GM12878 (cell line): Measurements from ENCODE around the gene SPTAN1. TPM values are rescaled to one million over a fixed set of nuclear protein-coding genes. Genes with fewer than 3 reads are reported as not detected.

Experiments
- ATAC-seq: fragments of 200-7000 bp; cut with Tn5 transposase; 3 replicates; pipeline ENCODE4 v1.9.1; 2020; ENCODE audit warnings: mild to moderate bottlenecking, moderate library complexity
- BruUV-seq: library from RNA; stranded (reverse); fragments of 400-500 nt; replicated peaks from 2 replicates; lab custom pipeline; 2021; lab: Mats Ljungman, UMichigan
- CTCF ChIA-PET: fragments of 300-600 bp; sonication (Branson Sonifier 250); formaldehyde crosslinking; extraction: SDS; loops from one replicate; lab custom pipeline; 2021; ENCODE audit warnings: inconsistent platforms; lab: Yijun Ruan, JAX
- POLR2A ChIA-PET: fragments of 350-600 bp; formaldehyde crosslinking; extraction: SDS; loops from one replicate; lab custom pipeline; 2021; ENCODE audit warnings: inconsistent platforms; lab: Charles Lee
- RAD21 ChIA-PET: fragments of 300-600 bp; sonication (Branson Sonifier 250); formaldehyde crosslinking; loops from one replicate; lab custom pipeline; 2023; ENCODE audit warnings: antibody characterized with exemption; ENCODE audit not compliant: unreplicated experiment; lab: Charles Lee
- SMC1A ChIA-PET: fragments of 300-600 bp; sonication (Branson Sonifier 250); formaldehyde crosslinking; loops from one replicate; lab custom pipeline; 2023; ENCODE audit not compliant: unreplicated experiment, uncharacterized antibody; lab: Charles Lee
- DNase-seq: peaks from one replicate; pipeline ENCODE4 v3.0.0-alpha.2; 2011; ENCODE audit warnings: low read depth, low spot score
- FAIRE-seq: peaks from 3 replicates; lab custom pipeline; 2011; peaks lifted over from hg19 to GRCh38; lab: Jason Lieb, UNC
- H2AFZ ChIP-seq: 2 replicates; pipeline ENCODE4 v1.6.0; 2011; ENCODE audit warnings: low read depth, low read length, control low read depth; ENCODE audit not compliant: control insufficient read depth
- H3K27ac ChIP-seq: 2 replicates; pipeline ENCODE4 v1.5.1; 2011; ENCODE audit warnings: control low read depth; ENCODE audit not compliant: control insufficient read depth, insufficient read depth
- H3K27me3 ChIP-seq, 2 experiments: replicated peaks in 1 of 2; 2 replicates each; pipeline versions ENCODE4 v1.6.0 to v1.6.1; 2011; ENCODE audit warnings: low read length in 1 of 2; ENCODE audit not compliant: control insufficient read depth in 2 of 2, insufficient read depth in 2 of 2
- H3K36me3 ChIP-seq, 2 experiments: 2 replicates each; pipeline ENCODE4 v1.5.1; 2011; ENCODE audit warnings: low read length in 1 of 2; ENCODE audit not compliant: control insufficient read depth in 2 of 2, insufficient read depth in 2 of 2
- H3K4me1 ChIP-seq: 2 replicates; pipeline ENCODE4 v1.6.1; 2011; ENCODE audit warnings: mild to moderate bottlenecking, low read length, moderate library complexity, mixed read lengths; ENCODE audit not compliant: control insufficient read depth, insufficient read depth
- H3K4me2 ChIP-seq: 2 replicates; pipeline ENCODE4 v1.6.0; 2011; ENCODE audit warnings: control low read depth; ENCODE audit not compliant: control insufficient read depth, insufficient read depth
- H3K4me3 ChIP-seq: fragments of 200-600 bp; sonication (generic); 2 replicates; pipeline ENCODE4 v1.5.1; 2016
- H3K79me2 ChIP-seq: 2 replicates; pipeline ENCODE4 v1.6.0; 2011; ENCODE audit warnings: low read length; ENCODE audit not compliant: control insufficient read depth, insufficient read depth
- H3K9ac ChIP-seq: 2 replicates; pipeline ENCODE4 v1.8.0; 2011; ENCODE audit warnings: low read length, control low read depth, mixed read lengths; ENCODE audit not compliant: control insufficient read depth, insufficient read depth
- H3K9me3 ChIP-seq: replicated peaks from 3 replicates; pipeline ENCODE4 v1.5.1; 2011; ENCODE audit warnings: mild to moderate bottlenecking, low read length; ENCODE audit not compliant: control insufficient read depth, insufficient read depth
- H4K20me1 ChIP-seq: 2 replicates; pipeline ENCODE4 v1.6.0; 2011; ENCODE audit not compliant: control insufficient read depth, insufficient read depth
- BHLHE40 ChIP-seq, 2 experiments: fragments of 450-650 bp in 1 of 2; IDR thresholded peaks; 2 replicates each; pipeline ENCODE4 v1.6.1; 2011 to 2017; ENCODE audit warnings: low read depth in 2 of 2, borderline replicate concordance in 1 of 2, improper control_type of control experiment in 1 of 2, low read length in 1 of 2, mild to moderate bottlenecking in 1 of 2
- RB1 ChIP-seq: fragments of 450-650 bp; formaldehyde crosslinking; IDR thresholded peaks from 2 replicates; pipeline ENCODE4 v1.6.1; 2017; ENCODE audit warnings: mild to moderate bottlenecking, borderline replicate concordance
- WGBS: methylation state at CpG from one replicate; pipeline ENCODE4 v1.1.6; 2016; ENCODE audit warnings: low lambda C conversion rate; ENCODE audit not compliant: insufficient replicate concordance, insufficient coverage; ENCODE audit errors: missing lambda C conversion rate; 5-methylcytosine and 5-hydroxymethylcytosine counted together
- in situ Hi-C: fragments of 300-500 bp; cut with MboI; formaldehyde crosslinking; loops from 9 replicates; pipeline ENCODE4 v1.14.3; 2018; ENCODE audit warnings: mixed read lengths
- intact Hi-C: fragments of 100-400 bp; cut with micrococcal nuclease; formaldehyde crosslinking; loops from one replicate; pipeline ENCODE4 v1.14.2; 2022; ENCODE audit not compliant: unreplicated experiment
- polyA plus RNA-seq, 11 experiments: library from polyadenylated mRNA; depleted of rRNA in 4 of 11; unstranded in 6 of 11; stranded (reverse) in 5 of 11; fragments of >200 nt; fragmentation: Nextera tagmentation in 4 of 11; fragmentation: Illumina TruSeq in 1 of 11; extraction: Ambion mirVana in 4 of 11; extraction: Trizol in 1 of 11; gene quantifications; 1 replicate in 1 of 11; 2 replicates in 10 of 11; pipeline versions ENCODE4 v1.2.1 to v1.2.3, GENCODE V29; 2011 to 2016; ENCODE audit warnings: inconsistent platforms in 2 of 11, missing spikeins in 2 of 11, low read depth in 1 of 11
- total RNA-seq, 4 experiments: library from RNA; depleted of rRNA in 3 of 4; stranded (reverse); fragments of >200 nt in 3 of 4; fragmentation: Illumina TruSeq in 1 of 4; extraction: Trizol in 1 of 4; gene quantifications; 2 replicates each; pipeline versions ENCODE4 v1.2.1 to v1.2.3, GENCODE V29; 2013 to 2021
- TF ChIP-seq, protein P1 (sequence below), 3 experiments: IDR thresholded peaks in 2 of 3; conservative IDR thresholded peaks in 1 of 3; 2 replicates each; pipeline ENCODE4 v1.5.1; 2011; ENCODE audit warnings: low read depth in 3 of 3, low read length in 3 of 3, mild to moderate bottlenecking in 3 of 3, control low read depth in 2 of 3, moderate library complexity in 2 of 3, inconsistent platforms in 1 of 3, mixed read lengths in 1 of 3; ENCODE audit not compliant: control insufficient read depth in 2 of 3, insufficient read depth in 1 of 3; ENCODE audit errors: extremely low read depth in 1 of 3
- TF ChIP-seq, protein P2 (sequence below): fragments of 450-650 bp; IDR thresholded peaks from 2 replicates; pipeline ENCODE4 v1.6.1; 2017; ENCODE audit warnings: low read depth, mild to moderate bottlenecking, moderate library complexity

SPTAN1 gene
- total and polyA plus RNA-seq, 10 of the 15 experiments (the other 5 are each of a cell fraction or from before 2014, with no cell fraction given), result 18.7 to 156 (median 73.6) TPM

DNA sequence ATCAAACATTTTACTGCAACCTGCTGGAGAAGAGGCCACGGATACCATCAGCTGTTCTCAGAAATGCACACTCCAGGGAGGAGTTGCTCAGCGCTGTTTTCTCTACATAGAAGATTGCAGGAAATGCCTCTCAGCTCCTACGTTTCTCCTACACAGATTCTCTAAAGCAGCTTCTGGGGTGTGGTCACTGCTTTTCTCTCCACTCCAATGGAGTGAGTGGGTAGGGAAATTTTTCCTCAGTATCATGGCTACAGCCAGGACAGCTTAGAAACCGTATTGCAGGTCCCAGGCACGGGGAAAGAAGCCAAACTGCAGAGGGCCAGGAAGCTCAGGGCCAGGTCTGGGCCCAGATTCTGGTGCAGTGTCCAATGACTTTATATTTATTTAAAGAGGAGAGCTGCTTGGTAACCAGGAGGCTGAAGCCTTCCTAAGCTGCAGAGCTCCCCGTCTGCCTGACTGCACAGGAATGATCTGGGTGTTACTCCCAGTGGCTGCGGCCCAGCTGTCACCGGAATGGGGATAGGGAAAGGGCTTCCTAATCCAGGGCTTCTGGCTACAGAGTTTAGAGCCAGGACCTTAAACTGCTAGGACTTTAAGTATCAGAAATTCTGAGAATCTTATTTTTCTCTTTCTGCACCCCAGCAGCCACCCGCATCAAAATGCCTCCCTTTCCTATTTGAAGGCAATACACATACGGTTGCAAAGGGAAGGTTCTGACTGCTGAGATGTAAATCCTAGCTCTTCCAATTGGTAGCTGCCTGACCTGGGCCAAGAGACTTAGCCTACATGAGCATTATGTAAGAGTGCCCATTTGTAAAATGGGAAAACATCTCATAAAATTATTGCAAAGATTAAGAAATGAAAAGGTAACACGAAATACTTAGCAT lies 1.4 kb upstream of the SPTAN1 start:
- peaks cover 29% of the 10 kb centered on the region for H3K79me2 ChIP-seq
- peak overlapping the region; percentile 91; the same call in 1 of the 2 replicates for H2AFZ ChIP-seq
- peak overlapping the region; percentile 84 for H3K4me2 ChIP-seq
- in situ Hi-C loops (no loop called here), intact Hi-C loops (loop anchor here (5.0 to 10.0 kb wide), 2 partner anchors 44 to 134 kb away; partner anchors contain the start of gene SET)
- ATAC-seq (no peak), FAIRE-seq (no peak), DNase-seq (no peak)
- ChIA-PET POLR2A (interaction anchor here (0.5 to 3.8 kb wide), 18 partner anchors 9 to 453 kb away, joined by 3 to 19 read pairs (median 4); partner anchors contain the start of genes DYNC2I2, ENDOG and GLE1), RAD21 (interaction anchor here (0.9 to 2.2 kb wide), 9 partner anchors 8 to 267 kb away, joined by 3 to 12 read pairs (median 5); partner anchors contain the start of genes ENDOG and GLE1), SMC1A (interaction anchor here (0.6 to 4.5 kb wide), 13 partner anchors 8 to 131 kb away, joined by 3 to 20 read pairs (median 4); partner anchors contain the start of gene GLE1), CTCF (interaction anchor here (0.7 to 3.2 kb wide), 7 partner anchors 8 to 397 kb away, joined by 3 to 10 read pairs (median 4); no protein-coding TSS in a partner anchor)
- no peaks in the 10 kb centered on the region for H3K27me3 ChIP-seq
- peak overlapping the region; percentile 72 for H3K4me3 ChIP-seq
- no peaks in the 10 kb centered on the region for H3K9me3 ChIP-seq
- H3K27ac ChIP-seq, result no peak overlapping the region
- H4K20me1 ChIP-seq, result no peaks in the 10 kb centered on the region
- H3K9ac ChIP-seq, result peak overlapping the region; percentile 72; the same call in 1 of the 2 replicates
- no TSS peak for BruUV-seq
- no peaks in the 10 kb centered on the region for H3K36me3 ChIP-seq
- TF ChIP-seq, protein P1, sequence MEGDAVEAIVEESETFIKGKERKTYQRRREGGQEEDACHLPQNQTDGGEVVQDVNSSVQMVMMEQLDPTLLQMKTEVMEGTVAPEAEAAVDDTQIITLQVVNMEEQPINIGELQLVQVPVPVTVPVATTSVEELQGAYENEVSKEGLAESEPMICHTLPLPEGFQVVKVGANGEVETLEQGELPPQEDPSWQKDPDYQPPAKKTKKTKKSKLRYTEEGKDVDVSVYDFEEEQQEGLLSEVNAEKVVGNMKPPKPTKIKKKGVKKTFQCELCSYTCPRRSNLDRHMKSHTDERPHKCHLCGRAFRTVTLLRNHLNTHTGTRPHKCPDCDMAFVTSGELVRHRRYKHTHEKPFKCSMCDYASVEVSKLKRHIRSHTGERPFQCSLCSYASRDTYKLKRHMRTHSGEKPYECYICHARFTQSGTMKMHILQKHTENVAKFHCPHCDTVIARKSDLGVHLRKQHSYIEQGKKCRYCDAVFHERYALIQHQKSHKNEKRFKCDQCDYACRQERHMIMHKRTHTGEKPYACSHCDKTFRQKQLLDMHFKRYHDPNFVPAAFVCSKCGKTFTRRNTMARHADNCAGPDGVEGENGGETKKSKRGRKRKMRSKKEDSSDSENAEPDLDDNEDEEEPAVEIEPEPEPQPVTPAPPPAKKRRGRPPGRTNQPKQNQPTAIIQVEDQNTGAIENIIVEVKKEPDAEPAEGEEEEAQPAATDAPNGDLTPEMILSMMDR (IDR thresholded peaks at IDR 0.05 in 2 of 3, conservative IDR thresholded peaks at IDR 0.05 in 1 of 3; ENCODE audit: control insufficient read depth in 2 of 3, extremely low read depth in 1 of 3, insufficient read depth in 1 of 3, low read depth in 3 of 3, low read length in 3 of 3), result no peak
- no peak for TF ChIP-seq BHLHE40 (IDR thresholded peaks at IDR 0.05; ENCODE audit: borderline replicate concordance in 1 of 2, low read depth in 2 of 2, low read length in 1 of 2)
- no peak for TF ChIP-seq RB1
- TF ChIP-seq, protein P2, sequence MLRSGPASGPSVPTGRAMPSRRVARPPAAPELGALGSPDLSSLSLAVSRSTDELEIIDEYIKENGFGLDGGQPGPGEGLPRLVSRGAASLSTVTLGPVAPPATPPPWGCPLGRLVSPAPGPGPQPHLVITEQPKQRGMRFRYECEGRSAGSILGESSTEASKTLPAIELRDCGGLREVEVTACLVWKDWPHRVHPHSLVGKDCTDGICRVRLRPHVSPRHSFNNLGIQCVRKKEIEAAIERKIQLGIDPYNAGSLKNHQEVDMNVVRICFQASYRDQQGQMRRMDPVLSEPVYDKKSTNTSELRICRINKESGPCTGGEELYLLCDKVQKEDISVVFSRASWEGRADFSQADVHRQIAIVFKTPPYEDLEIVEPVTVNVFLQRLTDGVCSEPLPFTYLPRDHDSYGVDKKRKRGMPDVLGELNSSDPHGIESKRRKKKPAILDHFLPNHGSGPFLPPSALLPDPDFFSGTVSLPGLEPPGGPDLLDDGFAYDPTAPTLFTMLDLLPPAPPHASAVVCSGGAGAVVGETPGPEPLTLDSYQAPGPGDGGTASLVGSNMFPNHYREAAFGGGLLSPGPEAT, result no peak
- H3K4me1 ChIP-seq, result peaks cover 16% of the 10 kb centered on the region
- 79% methylated on average over 11 of the region's 11 CpGs for WGBS
